Panc1 (cell line): ENCODE data around the gene DOCK8.

ENCODE experiments used
- CTCF ChIP-seq: fragments of 450-650 bp; IDR thresholded peaks from 2 replicates; pipeline ENCODE4 v1.5.1; 2017; ENCODE audit warnings: mild to moderate bottlenecking
- POLR2AphosphoS5 ChIP-seq: IDR thresholded peaks from 2 replicates; pipeline ENCODE4 v1.6.1; 2012; ENCODE audit warnings: mild to moderate bottlenecking, low read depth, low read length, moderate library complexity
- SIN3A ChIP-seq: IDR thresholded peaks from 2 replicates; pipeline ENCODE4 v1.6.1; 2012; ENCODE audit warnings: low read depth, mild to moderate bottlenecking, low read length, moderate library complexity, borderline replicate concordance; ENCODE audit not compliant: insufficient read depth
- TF ChIP-seq, protein P1 (sequence below), 2 experiments: IDR thresholded peaks; 2 replicates each; pipeline ENCODE4 v1.6.1; 2011 to 2012; ENCODE audit warnings: low read depth in 2 of 2, control low read depth in 1 of 2, low read length in 1 of 2, mild to moderate bottlenecking in 1 of 2, moderate library complexity in 1 of 2; ENCODE audit not compliant: insufficient read depth in 1 of 2

GRCh38 chr9:286071-286740 is 71.5 kb downstream of the DOCK8 start:
- TF ChIP-seq CTCF = no peak
- TF ChIP-seq, protein P1, sequence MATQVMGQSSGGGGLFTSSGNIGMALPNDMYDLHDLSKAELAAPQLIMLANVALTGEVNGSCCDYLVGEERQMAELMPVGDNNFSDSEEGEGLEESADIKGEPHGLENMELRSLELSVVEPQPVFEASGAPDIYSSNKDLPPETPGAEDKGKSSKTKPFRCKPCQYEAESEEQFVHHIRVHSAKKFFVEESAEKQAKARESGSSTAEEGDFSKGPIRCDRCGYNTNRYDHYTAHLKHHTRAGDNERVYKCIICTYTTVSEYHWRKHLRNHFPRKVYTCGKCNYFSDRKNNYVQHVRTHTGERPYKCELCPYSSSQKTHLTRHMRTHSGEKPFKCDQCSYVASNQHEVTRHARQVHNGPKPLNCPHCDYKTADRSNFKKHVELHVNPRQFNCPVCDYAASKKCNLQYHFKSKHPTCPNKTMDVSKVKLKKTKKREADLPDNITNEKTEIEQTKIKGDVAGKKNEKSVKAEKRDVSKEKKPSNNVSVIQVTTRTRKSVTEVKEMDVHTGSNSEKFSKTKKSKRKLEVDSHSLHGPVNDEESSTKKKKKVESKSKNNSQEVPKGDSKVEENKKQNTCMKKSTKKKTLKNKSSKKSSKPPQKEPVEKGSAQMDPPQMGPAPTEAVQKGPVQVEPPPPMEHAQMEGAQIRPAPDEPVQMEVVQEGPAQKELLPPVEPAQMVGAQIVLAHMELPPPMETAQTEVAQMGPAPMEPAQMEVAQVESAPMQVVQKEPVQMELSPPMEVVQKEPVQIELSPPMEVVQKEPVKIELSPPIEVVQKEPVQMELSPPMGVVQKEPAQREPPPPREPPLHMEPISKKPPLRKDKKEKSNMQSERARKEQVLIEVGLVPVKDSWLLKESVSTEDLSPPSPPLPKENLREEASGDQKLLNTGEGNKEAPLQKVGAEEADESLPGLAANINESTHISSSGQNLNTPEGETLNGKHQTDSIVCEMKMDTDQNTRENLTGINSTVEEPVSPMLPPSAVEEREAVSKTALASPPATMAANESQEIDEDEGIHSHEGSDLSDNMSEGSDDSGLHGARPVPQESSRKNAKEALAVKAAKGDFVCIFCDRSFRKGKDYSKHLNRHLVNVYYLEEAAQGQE (IDR thresholded peaks at IDR 0.05; ENCODE audit: insufficient read depth in 1 of 2, low read depth in 2 of 2, low read length in 1 of 2) = no peak
- TF ChIP-seq POLR2AphosphoS5 = no peak
- TF ChIP-seq SIN3A = no peak
